Measurements from ENCODE around the gene TACSTD2.
"Not testable (repeated sequence)": the region's sequence is repeated elsewhere in the genome, so short reads cannot be mapped to it uniquely, and the experiment has no call there.

Gene TACSTD2

GRCh38 chr1:58568911-58569310 is 8.1 kb downstream of the TACSTD2 start:
- Histone ChIP-seq H3K36me3 (no peaks in the 10 kb centered on the region), H3K4me1 (no peaks in the 10 kb centered on the region), H4K20me1 (no peaks in the 10 kb centered on the region), H3K27ac (no peak overlapping the region), H3K4me2 (no peak overlapping the region), H3K9me3 (no peaks in the 10 kb centered on the region), H3K27me3 (no peaks in the 10 kb centered on the region), H3K4me3 (no peak overlapping the region), H3K9ac (no peak overlapping the region)
- TF ChIP-seq Cebpa-rat (IDR thresholded peaks at IDR 0.05) = no peak

GRCh38 chr1:58568271-58568860 is 8.7 kb downstream of the TACSTD2 start:
- no peak overlapping the region for H3K4me3 ChIP-seq
- no peaks in the 10 kb centered on the region for H3K27me3 ChIP-seq
- H3K4me2 ChIP-seq = no peak overlapping the region
- no peaks in the 10 kb centered on the region for H3K4me1 ChIP-seq
- no peaks in the 10 kb centered on the region for H4K20me1 ChIP-seq
- H3K27ac ChIP-seq = no peak overlapping the region
- H3K9ac ChIP-seq = no peak overlapping the region
- H3K9me3 ChIP-seq = no peaks in the 10 kb centered on the region
- H3K36me3 ChIP-seq = no peaks in the 10 kb centered on the region
- TF ChIP-seq Cebpa-rat (IDR thresholded peaks at IDR 0.05) = no peak

GRCh38 chr1:58566339-58566738 is 10.7 kb downstream of the TACSTD2 start:
- no peak for TF ChIP-seq Cebpa-rat (IDR thresholded peaks at IDR 0.05)
- H3K9ac ChIP-seq = no peak overlapping the region
- H3K9me3 ChIP-seq = no peaks in the 10 kb centered on the region
- no peak overlapping the region for H3K4me2 ChIP-seq
- H3K4me1 ChIP-seq = no peaks in the 10 kb centered on the region
- no peaks in the 10 kb centered on the region for H3K27me3 ChIP-seq
- no peaks in the 10 kb centered on the region for H4K20me1 ChIP-seq
- H3K27ac ChIP-seq = no peak overlapping the region
- no peak overlapping the region for H3K4me3 ChIP-seq
- no peaks in the 10 kb centered on the region for H3K36me3 ChIP-seq

GRCh38 chr1:58563715-58564114 is 13.3 kb downstream of the TACSTD2 start:
- not testable (repeated sequence) for H4K20me1 ChIP-seq, H3K27me3 ChIP-seq, H3K4me2 ChIP-seq, H3K4me1 ChIP-seq, H3K4me3 ChIP-seq, H3K27ac ChIP-seq, H3K36me3 ChIP-seq, H3K9ac ChIP-seq
- H3K9me3 ChIP-seq = 0 out of 2 replicates have a peak, but pooled peaks cover 13% of the 10 kb centered on the region

GRCh38 chr1:58561633-58562032 is 15.4 kb downstream of the TACSTD2 start:
- TF ChIP-seq Cebpa-rat (IDR thresholded peaks at IDR 0.05) = no peak
- Histone ChIP-seq H3K27ac (no peak overlapping the region), H3K9me3 (0 out of 2 replicates have a peak, but pooled peaks cover 13% of the 10 kb centered on the region), H3K9ac (no peak overlapping the region), H3K4me2 (no peak overlapping the region), H3K4me1 (no peaks in the 10 kb centered on the region), H3K36me3 (no peaks in the 10 kb centered on the region), H3K4me3 (no peak overlapping the region), H3K27me3 (no peaks in the 10 kb centered on the region), H4K20me1 (no peaks in the 10 kb centered on the region)

GRCh38 chr1:58555393-58555792 is 21.7 kb downstream of the TACSTD2 start:
- TF ChIP-seq Cebpa-rat (IDR thresholded peaks at IDR 0.05) = no peak
- Histone ChIP-seq H3K36me3 (no peaks in the 10 kb centered on the region), H3K4me3 (no peak overlapping the region), H3K27me3 (no peaks in the 10 kb centered on the region), H3K9me3 (0 out of 2 replicates have a peak, but pooled peaks cover 6% of the 10 kb centered on the region), H4K20me1 (no peaks in the 10 kb centered on the region), H3K4me2 (no peak overlapping the region), H3K9ac (no peak overlapping the region), H3K27ac (no peak overlapping the region), H3K4me1 (no peaks in the 10 kb centered on the region)

GRCh38 chr1:58551186-58552140 is 25.6 kb downstream of the TACSTD2 start:
- Histone ChIP-seq H3K27me3 (no peaks in the 10 kb centered on the region), H4K20me1 (no peaks in the 10 kb centered on the region), H3K36me3 (no peaks in the 10 kb centered on the region), H3K4me3 (no peak overlapping the region), H3K4me1 (no peaks in the 10 kb centered on the region), H3K4me2 (no peak overlapping the region), H3K9ac (no peak overlapping the region), H3K9me3 (no peaks in the 10 kb centered on the region), H3K27ac (no peak overlapping the region)
- no peak for TF ChIP-seq Cebpa-rat (IDR thresholded peaks at IDR 0.05)

GRCh38 chr1:58549291-58549690 is 27.8 kb downstream of the TACSTD2 start:
- not testable (repeated sequence) for H3K4me2 ChIP-seq, H3K27me3 ChIP-seq, H4K20me1 ChIP-seq, H3K9ac ChIP-seq, H3K9me3 ChIP-seq, H3K36me3 ChIP-seq, H3K4me3 ChIP-seq, H3K27ac ChIP-seq, H3K4me1 ChIP-seq

- H4K20me1 ChIP-seq = no peaks in the 10 kb centered on the region
- no peak overlapping the region for H3K9ac ChIP-seq
- no peaks in the 10 kb centered on the region for H3K36me3 ChIP-seq
- H3K4me3 ChIP-seq = no peak overlapping the region
- TF ChIP-seq Cebpa-rat (IDR thresholded peaks at IDR 0.05) = no peak
- no peaks in the 10 kb centered on the region for H3K9me3 ChIP-seq
- H3K4me2 ChIP-seq = no peak overlapping the region
- H3K4me1 ChIP-seq = peaks cover 8% of the 10 kb centered on the region
- no peak overlapping the region for H3K27ac ChIP-seq
- no peaks in the 10 kb centered on the region for H3K27me3 ChIP-seq
Measured at GRCh38 chr1:58548371-58548770, 28.7 kb downstream of the TACSTD2 start.

GRCh38 chr1:58546520-58547308 is 30.3 kb downstream of the TACSTD2 start, which contains the start of gene OMA1:
Gene OMA1, minus strand, starts transcription at chr1:58546726. Its CDS starts 7,432 bp downstream, at chr1:58539294.
- no peaks in the 10 kb centered on the region for H3K36me3 ChIP-seq
- H3K27me3 ChIP-seq = no peaks in the 10 kb centered on the region
- peak within 1 kb of the TSS; percentile 77 for H3K9ac ChIP-seq
- no peak for TF ChIP-seq Cebpa-rat (IDR thresholded peaks at IDR 0.05)
- H3K4me2 ChIP-seq = peak within 1 kb of the TSS; percentile 84
- H3K4me3 ChIP-seq = peak within 1 kb of the TSS; percentile 78
- no peaks in the 10 kb centered on the region for H3K9me3 ChIP-seq
- no peaks in the 10 kb centered on the region for H4K20me1 ChIP-seq
- H3K27ac ChIP-seq = peak within 1 kb of the TSS; percentile 80
- H3K4me1 ChIP-seq = peaks cover 8% of the 10 kb centered on the region

Data from BLaER1 (cell line).